Right forelimb (tissue), 1 donor: ENCODE results near the gene LHX2.

ENCODE experiments used
- DNase-seq: peaks from one replicate; pipeline ENCODE4 v3.0.0-alpha.2; 2018

Gene LHX2

DNA sequence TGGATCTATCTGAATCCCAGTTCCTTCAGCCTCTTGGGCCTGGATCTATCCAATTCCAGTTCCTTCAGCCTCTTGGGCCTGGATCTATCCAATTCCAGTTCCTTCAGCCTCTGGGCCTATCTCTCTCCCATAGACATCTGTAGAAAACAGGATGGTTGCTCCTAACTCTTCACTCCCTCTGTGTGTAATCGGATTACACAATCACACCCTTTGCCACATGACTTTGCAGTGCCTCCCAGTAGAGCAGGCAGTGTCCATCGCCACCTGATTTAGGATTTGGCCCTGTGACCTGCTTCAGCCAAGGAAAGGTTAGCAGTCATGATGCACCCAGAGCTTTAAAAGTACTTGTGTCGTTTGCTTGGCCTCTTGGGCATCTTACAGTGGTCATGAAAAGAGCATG lies 56.7 kb downstream of the LHX2 start:
- no peak for DNase-seq

DNA sequence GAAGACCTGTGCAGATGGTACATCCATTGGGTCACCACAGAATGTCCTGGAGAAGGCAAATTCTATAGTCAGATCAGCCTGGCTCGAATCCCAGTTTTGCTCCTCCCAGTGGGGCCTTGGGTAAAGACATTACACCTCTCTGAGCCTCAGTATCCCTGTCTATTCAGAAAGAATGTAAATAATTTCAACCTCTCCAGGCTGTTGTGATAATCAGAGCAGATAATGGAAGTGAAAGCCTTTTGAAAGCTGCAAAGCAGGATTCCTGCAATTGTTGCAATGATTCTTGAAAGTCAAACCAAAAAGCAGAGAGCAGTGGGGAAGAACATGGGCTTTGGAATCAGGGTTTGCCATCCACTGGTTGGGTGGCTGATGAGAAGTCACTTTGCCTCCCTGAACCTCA lies 63.2 kb downstream of the LHX2 start:
- DNase-seq: no peak

GRCh38 chr9:124075761-124076160 lies 64.2 kb downstream of the LHX2 start:
- no peak for DNase-seq

DNA sequence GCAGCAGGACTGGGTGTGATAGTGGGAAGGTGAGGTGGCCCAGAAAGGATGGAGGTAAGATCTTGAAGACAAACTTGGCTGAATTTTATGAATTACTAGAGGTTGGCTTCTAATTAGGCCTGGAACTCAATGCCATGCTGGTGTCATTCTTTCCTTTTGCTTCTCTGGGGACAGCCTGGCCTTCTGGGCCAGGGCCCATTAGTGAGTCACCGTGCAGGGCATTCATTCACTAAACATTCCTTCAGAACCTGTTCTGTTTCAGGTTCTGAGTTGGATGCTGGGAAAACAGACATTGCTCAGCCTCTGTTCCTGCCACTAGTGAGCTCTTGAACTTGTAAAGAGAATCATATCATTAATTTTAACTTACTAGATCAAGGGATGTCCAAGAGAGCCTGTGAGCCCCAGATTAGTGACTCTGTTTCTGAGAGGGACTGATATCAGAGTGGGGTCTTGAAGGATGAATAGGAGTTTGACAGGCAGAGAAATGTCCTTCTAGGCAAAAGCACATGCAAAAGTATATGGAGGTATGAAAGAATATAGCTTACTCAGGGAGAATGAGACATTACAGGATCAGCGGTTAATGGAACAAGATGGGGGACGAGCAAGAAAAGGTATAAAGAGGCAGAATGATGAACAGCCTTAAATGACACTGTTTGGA lies 66.5 kb downstream of the LHX2 start:
- DNase-seq: no peak

DNA sequence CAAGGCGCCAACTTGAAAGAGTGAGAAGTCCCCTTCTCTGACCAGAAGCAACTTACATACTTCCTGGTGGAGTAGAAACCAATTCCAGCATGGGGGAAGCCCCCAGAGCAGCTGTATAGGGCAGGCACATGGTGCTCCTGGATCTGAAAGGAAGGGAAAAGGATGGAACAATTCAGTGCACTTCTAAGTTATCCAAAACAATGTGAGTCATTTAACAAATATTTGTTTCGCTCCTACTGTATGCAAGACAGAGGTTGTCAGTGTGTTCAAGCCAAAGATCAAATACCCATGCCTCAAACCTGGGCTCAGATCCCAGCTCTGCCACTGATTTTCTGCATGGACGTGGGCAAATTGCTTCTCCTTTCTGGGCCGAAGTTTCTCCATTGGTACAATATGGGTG lies 67.1 kb downstream of the LHX2 start:
- peak; percentile 44 for DNase-seq

DNA sequence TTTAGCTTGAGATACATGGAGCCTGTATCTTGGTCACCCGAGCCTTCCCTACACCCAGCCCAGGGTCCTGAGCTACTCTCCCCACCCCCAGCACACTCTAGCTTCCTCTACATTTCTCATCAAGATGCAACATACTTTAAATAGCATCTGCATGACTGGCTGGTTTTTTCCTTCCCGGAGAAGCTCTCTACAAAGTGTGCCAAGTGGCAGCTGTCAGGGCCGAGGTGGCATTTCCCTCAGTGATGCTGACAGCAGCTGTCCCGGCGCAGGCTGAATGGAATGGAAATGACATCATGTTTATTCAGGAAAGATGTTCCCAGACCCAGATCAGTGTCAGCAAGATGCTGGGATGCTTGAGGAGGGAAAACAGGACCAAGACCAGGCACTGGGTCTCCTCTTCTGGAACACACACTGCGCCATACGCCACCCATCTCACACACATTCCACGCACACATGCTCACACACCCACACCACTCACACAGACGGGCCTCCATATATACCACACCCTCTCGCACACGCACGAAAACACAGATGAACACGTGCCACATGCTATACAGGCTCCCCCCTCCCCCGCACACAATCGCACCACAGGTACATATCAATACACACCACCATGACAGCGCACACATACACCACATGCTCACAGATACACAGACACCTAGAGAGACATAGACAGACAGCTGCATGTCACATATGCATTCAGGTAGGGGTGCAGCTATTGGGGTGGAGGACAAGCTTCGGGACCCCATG lies 67.8 kb downstream of the LHX2 start:
- DNase-seq: peak; percentile 63

DNA sequence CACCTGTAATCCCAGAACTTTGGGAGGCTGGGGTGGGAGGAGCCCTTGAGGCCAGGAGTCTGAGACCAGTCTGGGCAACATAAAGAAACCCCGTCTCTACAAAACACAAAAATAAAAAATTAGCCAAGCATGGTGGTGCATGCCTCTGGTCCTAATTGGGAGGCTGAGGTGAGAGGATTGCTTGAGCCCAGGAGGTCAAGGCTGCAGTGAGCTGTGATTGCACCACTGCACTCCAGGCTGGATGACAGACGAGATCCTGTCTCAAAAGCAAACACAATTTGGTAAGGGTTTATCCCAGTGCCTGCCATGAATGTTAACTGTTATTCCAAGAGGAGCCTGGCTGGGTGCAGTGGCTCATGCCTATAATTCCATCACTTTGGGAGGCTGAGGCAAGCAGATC lies 71.1 kb downstream of the LHX2 start:
- DNase-seq: no peak
